CD1c-positive myeloid dendritic cell (primary cell): ENCODE measurements around the gene TOX4.

ENCODE experiments used
- DNase-seq: peaks from one replicate; pipeline ENCODE4 v3.0.0-alpha.2; 2016; ENCODE audit errors: extremely low spot score

TOX4 gene

DNA sequence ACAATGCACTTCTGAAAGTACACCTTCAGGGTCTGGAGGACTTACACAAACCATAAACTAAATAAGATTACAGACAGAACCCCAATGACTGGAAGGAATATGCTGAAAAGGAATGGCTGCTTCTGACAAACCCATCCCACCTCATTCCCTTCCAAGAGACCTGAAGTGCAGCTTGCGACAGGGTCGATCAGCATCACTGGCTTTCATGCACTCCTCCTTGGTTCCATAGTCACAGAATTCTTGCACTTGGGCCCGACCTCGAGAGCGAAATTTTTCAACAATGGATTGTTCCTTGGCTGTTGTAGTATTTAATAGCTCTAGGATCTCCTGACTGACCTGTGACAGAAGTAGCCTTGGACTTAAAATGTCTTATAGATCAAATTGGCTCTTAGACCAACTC, 24.6 kb downstream of the TOX4 start:
- no peak for DNase-seq

DNA sequence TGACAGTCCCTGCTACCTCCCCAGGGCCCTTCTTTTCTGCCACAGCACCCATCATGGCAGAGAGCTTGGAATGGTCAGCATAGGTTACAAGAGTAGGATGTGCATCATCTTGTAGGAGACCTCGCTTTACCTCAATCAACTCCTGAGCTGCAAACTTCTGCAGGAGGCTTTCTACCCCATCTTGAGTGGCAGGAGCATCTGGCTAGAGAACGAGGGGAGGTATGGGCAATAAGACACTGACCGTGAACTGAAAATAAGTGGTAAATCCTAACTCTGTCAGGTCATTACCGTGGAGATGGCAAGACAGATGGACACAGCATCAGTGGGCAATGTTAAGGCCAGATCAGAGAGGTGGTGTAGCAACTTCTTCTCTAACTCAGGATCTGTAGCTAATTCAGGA, 26.4 kb downstream of the TOX4 start:
- no peak for DNase-seq

DNA sequence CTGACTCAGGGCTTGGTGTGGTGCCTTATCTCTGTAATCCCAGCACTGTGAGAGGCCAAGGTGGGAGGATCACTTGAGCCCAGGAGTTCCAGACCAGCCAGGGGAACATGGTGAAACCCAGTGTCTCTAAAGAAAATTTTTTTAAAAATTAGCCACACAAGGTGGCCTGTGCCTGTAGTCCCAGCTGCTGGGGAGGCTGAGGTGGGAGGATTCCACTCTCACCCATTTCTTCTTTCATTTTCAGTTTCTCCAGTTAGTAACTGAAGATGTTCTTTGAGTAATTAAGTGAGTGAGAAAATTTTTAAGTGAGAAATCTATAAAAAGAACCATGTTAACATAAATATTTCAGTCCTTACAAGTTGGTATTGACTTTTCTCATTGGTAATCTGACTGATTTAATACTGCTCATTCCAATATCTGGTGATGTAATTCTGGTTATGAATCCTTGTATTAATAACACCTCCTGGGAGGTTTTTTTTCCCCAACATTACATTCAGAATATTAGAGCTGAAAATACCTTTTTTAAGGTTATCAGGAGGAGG, 28.1 kb downstream of the TOX4 start:
- no peak for DNase-seq

DNA sequence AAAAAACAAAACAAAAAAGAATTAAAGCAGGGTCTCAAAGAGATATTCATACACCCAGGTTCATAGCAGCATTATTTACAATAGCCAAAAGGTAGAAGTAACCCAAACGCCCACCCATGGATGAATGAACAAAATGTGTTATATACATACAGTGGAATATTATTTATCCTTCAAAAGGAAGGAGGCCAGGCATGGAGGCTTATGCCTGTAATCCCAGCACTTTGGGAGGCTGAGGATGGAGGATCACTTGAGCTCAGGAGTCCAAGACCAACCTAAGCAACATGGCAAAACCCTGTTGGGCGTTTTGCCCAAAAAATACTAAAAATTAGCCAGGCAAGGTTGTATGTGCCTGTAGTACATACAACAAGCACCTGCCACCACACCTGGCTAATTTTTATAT, 29.6 kb downstream of the TOX4 start:
- no peak for DNase-seq

DNA sequence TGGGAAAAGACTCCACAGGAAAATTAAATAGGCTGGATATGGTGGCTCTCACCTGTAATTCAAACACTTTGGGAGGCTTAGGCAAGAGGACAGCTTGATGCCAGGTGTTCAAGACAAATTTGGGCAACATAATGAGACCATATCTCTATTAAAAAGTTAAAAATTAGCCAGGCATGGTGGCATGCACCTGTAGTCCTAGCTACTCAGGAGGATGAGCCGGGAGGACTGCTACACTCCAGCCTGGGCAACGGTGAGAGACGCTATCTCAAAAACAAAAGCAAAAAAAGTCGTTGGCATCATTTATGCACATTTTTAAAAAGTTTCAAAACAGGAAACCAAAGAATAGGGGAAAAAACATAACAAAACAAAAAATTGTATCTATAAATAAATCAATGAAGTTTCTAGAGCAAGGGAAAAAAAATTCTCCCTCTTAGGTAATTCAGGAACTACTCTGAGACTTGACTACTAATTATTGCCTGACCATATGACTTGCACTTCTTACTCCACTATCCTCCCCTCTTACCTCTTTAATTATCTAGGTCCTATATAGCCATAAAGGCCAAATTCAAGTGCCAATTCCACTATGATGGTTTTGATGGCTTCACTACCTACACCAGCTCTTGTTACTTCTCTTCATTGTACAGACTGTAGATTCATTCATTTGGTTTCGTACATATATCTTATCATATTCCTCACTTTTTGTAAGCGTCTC, 32.6 kb downstream of the TOX4 start:
- no peak for DNase-seq

DNA sequence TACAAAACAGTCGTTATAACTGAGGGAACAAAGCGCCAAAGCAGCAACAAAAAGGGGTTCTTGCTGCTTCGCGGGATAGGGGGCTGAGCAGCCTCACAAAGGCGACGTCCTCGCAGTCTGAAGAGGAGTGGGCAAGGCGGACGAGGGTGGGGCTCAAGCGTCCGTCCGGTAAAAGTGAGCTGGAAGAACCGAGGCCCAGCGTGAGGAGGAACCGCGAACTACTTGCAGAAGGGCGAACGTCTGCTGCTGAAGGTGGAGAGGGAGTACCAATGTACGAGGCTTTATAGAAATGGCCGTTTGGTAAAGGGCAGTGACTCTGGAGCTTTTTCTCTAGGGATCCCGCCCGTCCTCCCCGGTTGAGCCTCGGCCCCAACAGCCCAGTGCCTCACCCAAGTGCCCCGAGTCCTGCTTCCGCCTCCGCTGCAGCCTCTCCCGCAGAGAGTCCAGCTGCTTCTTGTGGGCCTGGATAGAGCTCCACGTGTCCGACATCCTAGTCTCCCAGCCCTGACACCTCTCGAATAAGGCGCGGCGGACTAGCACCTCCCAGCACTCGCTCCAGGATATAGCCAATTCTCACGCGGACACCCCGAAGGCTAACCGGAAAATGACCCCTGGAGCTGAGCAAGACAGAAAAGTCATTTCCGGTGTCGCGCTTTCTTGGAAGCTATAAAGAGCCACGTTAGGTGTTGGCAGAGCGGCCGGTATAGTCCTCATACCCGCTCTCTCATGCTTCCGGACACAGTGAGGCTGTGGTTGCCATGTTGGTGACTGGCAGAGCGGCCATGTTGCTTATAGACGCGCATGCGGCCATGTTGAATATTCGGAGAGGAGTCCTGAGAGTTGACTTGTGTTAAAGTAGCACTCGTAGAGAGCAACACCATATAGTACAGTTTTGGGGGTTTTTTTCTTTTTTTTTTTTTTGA, 34.0 kb downstream of the TOX4 start, which contains the start of gene METTL3:
Gene METTL3, minus strand, starts transcription at position 606 of the 923 bp plus-strand sequence. Its CDS starts 117 bp downstream, at position 489.
- peak; percentile 98 for DNase-seq

DNA sequence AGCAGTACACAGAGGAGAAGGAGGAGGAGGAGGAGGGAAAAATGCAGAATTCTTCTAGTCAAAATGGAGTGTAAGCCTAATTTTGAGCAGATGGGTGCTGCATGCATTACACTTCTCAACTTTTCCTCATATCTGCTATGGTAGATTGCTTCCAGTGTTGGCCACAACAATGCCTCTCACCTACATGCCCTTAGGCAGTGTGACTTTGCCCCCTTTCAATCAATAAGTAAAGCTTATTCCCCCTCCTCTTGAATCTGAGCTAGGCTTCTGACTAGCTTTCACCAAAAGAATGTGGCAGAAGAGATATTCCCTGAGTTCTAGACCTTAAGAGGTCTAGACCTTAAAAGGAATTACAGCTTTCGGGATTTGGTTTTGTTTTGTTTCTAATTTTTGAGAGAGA, 37.3 kb downstream of the TOX4 start:
- no peak for DNase-seq

DNA sequence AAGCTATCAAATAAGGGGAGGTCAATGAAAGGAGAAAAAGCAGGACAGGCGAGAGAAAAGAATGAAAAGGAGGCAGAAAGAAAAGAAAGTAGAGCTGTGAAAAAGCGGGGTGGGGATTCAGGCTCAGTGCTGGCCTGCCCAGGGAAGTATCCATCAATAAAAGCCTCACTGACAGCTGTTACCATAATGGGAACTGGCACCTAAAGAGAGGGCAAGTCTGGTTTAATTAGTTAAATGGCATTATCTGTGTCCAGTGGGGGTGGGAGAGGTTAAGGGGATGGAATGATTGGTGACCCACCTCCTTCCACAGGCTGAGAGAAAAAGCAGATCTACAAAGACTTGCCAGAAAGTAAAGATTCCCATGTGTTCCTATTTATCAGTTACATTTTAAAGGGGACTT, 41.7 kb downstream of the TOX4 start:
- DNase-seq = no peak

DNA sequence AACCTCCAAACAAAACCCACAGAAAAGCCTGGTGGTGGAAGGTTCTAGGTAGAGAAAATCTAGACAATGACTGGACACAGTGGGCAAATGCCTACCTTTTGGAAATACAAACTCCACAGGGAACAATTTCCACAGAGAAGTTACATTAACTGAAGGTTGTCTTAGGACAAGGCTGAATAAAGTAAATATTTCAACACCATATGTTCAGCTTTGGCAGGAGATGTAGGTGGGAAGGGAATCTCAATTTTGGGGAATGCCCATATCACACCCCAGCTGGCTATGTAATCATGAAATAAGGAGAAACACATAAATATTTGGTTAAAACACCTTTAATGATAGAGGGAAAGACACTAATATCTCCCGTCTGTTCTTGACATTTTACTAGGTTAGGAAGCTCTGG, 43.8 kb downstream of the TOX4 start:
- no peak for DNase-seq

DNA sequence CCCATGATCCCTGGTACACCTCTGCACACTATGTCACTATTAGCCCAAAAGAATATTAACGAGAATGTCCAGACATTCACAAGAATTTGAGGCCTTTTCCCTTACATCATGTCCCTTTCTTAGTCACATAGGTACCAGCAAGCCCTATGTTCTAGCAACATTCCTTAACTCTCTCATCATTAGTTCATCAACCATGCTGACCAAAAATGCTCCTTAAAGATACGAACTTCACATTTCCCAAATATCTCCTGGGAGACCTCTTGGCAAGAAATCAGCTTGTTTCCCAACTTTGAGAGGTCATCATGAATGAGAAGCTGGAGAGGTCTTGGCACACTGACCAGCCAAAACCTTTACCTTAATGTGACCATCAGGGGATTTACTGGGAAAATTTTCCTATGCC, 44.5 kb downstream of the TOX4 start:
- DNase-seq = no peak

DNA sequence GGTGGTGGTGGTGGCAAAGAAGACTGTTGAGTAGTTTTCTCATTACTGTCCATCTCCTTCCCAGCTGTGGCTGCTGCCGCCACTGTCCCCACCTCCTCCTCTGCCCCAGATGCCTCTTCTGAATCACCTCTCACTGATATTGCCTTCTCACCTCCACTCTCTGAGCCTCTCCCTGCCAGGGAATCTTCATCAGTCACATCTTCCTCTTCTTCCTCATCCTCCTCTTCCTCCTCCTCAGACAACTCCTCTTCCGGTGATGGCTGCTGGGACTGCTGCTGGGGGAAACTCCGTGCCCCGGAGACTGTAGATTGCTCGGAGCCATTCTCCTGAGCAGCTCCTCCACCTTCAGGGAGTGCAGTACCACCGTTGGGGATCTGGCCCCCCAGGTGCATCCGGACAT, 46.2 kb downstream of the TOX4 start:
- DNase-seq = no peak

DNA sequence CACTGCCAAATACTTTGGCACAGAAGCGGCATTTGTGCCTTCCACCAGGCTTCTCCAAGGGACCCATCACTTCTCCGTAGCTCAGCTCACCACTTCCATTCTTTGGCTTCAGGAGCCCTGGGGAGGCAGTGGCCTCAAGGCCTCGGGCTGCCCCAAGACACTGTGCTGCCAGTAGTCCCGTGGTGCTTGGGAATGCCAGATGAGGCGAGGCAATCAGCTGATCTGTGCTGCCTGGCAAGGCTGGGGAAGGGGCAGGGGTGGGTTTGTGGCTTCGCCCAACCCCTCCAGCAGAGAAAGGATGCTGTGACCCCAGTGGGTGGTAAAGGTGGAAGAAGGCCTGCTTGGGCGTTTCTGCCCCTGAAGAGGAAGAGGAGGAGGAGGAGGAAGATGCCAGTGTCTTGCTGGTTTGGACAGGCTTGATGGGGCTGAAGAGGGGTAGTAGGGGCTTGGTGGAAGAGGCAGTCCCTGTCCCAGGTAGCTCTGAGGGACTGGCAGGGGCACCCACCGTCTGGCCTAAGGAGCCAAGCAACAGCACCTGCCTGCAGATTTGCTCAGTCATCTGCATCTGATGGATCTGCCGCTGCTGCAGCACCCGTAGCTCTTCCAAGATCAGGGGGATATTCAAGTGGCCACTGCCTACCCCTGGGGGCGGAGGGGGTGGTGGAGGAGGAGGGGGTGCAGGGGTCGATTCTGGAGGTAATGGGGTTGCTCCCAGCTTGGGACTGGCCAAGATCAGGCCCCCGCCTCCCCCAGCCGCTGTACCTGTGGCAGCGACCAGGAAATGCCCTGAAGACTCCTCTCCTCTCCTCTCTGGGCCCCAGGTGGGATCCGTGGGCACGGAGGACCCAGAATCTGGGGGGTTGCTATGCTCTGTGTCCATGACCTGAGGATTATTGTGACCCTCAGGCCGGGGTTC, 47.8 kb downstream of the TOX4 start:
- DNase-seq = no peak

DNA sequence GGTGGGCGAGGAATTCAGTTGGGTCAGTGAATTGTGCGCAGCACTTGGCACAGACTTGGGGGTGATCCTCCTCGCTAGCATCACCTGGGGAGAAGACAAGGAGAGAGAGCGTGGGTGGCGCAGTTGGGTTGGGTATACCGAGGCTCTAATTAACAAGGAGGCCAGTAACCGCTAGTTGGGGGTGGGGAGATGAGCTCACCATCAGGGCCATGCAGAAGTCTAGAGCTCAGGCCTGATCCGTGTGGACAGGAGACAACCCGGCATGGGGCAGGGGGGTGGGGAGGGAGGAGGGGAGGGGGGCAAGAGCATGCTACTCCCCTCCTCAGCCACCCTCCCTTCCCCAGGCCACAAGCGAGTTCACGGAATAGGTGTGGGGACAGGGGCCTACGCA, 48.6 kb downstream of the TOX4 start:
- no peak for DNase-seq

DNA sequence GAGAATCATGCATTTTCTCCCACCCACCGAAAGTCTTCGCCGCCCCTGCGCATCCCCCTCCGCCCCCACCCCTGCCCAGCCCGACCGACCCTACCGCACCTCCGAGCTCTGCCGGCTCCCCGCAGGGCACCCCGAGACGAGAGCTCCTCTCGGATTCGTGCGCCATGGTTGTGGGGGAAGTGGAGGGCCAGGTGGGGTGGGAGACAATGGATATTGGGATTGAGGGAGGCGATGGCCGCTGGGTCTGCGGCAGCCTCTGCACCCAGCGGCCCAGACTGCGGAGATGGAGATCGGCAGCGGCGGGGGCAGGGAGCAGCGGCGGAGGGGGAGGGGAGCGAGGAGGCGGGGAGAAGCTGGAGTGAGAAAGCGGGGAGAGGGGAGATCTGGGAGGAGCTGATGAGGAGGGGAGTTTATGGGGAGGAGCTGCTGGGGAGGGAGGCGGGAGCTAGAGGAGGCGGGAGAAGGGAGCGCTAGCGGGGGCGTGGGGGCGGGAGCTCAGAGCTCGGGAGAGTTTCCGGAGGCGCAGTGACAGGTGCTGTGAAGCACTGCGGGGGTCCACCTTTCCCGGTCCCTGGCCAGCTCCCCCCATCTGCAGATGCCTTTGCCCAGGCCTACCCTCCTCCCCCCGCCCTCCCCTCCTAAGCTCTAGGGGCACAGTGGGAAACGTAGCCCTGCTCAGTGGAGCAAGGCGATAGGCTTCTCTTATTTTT, 49.1 kb downstream of the TOX4 start, which contains the start of gene SALL2:
Gene SALL2, minus strand, starts transcription at position 385 of the 710 bp plus-strand sequence. Its CDS starts 219 bp downstream, at position 166.
- peak; percentile 44 for DNase-seq

DNA sequence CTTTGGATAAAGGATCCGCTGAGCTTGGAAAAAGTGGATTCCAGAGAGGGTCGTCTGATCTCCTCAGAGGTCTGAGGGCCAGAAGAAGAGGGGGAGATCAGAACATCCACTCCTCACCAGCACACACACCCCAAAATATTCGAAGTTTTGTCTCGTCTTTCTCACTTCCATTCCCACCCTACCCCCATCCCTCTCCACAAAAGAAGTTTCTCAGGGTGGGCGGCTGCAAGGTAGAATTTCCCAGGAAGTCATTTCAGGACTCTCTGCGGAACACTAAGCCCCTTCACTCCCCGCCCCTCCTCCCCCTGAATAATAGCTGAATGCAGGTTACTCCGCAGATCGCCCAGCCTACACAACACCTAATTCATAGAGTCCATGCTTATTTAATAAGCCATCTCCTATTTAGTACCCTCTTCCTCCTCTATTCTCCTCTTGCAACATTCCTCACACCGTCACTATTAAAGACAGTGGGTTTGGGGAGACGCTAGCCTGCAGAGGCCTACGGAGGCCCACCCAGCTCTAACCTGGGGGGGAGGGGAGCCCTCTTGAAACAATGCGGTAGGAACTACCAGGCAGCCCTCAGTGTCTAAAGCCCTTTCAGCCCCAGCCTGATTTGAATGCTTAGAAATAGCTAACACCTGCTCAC, 49.8 kb downstream of the TOX4 start:
- no peak for DNase-seq

DNA sequence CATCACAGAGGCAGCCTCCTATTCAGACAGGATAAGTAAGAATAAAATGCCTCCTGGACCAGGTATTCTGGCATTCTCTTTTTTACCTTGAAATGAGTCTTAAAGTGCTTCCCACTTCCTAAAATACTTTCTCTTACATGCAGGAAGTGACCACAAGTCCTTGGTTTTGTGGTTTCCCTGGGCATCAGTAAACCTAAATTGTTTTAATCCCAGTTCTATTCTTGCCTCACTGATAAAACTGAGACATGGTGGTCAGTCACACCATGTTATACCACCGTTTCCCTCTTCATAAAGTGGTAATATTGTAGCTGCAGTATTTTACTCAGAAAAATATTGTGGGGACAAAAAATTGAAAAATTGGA, 50.3 kb downstream of the TOX4 start:
- DNase-seq = no peak

DNA sequence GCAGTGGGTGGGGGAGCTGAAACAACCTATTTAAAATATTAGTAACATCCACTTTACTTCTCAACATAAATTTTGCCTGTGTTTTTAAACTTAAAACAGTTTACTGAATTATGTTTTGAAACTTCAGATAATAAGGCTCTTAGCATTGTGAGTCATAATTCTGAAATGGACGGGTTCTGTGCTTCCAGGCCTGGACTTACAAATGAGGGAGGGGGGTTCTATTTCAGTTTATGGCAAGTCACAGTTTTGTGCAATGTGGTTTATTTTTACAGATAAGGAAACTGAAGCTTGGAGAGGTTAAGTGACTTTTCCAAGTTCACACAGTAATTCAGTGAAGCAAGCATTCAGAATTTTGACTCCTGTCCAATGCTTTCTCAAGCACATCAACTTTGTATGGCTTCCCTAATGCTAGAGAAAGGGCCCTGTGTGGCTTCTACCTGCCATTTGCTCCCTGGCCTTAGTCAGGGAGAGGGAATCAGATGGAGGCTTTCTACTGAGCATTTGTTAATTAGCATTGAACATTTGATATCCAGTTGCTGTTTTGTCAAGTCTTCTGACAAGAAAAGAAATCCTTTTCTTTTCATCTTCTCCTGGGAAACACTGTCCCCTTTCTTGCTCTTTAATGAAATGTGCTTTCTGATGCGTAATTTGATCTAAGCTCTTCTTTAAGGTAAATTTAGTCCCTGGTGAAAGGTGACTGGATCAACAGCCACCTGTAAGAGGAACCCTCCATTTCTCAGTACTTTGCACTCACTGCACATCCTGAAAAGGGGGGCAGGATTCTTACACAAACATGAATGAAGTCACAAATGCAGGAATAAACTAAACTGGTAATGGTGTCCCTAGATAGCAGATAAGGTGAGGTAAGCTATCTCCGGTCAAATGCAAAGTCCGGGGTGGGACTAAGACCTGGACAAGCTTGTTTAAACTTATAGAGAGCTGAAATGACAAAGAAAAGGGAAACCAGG, 51.7 kb downstream of the TOX4 start:
- no peak for DNase-seq

DNA sequence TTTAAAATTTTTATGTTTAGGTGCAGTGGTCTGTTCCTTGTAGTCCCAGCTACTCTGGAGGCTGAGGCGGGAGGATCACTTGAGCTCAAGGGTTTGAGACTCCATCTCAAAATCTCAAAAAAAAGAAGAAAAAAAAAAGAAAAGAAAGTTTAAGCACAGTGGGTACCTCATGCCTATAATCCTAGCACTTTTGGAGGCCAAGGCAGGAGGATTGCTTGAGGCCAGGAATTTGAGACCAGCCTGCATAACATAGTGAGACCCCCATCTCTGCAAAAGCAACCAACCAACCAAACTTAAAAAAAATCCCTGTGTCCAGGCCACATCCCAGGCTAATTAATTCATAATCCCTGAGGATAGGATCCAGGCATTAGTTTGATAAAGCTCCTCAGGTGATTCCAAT, 52.5 kb downstream of the TOX4 start:
- no peak for DNase-seq

DNA sequence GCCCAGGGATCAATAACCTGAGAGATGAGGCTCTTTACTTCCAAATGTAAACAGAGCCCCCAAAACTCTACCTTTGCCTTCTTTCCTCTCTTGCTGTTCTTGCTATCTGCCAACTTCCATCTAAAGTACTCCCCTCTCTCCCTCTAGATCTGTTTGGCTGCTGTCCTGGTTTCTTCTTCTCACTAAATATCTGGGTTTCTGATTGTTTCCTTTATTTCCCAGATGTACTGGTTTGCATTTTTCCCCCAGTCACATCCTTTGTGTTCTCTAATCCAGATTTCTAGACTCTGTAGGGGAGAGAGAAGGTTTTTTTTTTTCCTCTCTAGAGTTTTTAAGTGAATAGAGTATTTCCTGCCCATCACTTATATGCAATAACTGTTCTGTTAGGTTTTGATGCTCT, 56.3 kb downstream of the TOX4 start:
- no peak for DNase-seq
